ENCODE measurements around the gene STOM.
"Not testable (repeated sequence)": the region's sequence is repeated elsewhere in the genome, so short reads cannot be mapped to it uniquely, and the experiment has no call there.

Gene STOM

GRCh38 chr9:121300283-121301119 lies 69.5 kb downstream of the STOM start:
- no peak for DNase-seq (ENCODE audit: low spot score)

- DNase-seq (ENCODE audit: low spot score), result no peak
These were observed 70.4 kb downstream of the STOM start for GRCh38 chr9:121299467-121300282.

DNA sequence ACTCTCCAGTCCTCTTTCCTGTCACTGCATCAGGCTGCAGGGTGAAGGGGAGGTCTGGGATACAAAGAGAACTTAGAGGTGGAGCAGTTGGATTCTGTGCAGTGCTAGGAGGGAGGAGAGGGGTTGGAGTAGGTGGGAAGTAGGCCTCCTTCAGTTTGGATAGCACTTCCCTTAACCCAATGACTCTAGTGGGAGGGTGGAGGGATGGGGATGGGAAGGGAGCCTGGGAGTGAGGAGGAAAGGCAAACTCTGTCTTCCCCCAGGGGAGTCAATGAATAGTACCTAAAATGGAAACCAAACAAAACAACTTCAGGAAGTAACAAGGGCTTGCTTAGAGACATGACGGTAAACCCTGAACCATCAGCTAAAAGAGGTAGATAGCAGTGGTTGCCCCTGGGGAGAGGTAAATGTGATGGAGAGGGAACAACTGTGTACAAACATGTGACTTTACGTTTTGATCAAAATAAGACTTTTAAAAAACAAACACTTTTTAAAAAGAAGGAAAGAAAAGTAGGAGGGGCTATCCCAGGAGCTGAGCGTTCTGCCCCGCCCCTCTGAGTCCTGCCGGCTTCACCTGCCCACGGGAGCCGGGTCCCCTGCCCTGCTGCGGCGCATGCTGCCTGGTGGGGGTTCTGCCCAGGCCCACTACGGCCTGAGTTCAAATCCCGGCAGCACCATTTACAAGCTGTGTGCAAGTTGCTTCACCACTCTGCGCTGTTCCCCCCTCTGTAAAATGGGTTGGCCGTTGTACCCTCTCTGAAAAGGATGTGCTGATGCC lies 71.2 kb downstream of the STOM start:
- DNase-seq (ENCODE audit: low spot score), result no peak

DNA sequence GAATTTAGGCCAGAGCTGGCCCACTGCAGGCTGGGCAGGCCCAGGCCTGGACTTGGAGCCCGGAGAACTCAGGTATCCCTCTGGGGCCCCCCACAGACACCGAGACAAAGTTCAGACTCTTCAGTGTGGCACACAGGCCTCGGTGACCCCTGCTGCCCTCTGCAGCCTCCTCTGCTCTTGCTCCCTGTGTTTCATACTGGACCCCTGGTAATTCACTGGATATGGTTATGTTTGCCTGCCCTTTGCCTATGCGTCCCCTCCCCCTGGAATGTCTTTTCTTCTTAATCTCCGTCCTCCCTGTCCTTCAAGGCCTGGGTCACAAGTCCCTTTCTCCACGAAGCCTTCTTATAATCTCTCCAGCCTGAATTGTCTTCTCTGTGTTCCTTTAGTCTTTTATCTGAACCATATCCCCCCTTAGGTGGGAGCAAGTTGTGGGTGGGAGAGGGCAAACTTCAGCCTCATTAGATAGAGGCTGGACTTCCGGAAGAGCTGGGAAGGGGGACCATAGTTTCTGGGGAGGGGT lies 72.0 kb downstream of the STOM start:
- DNase-seq (ENCODE audit: low spot score), result no peak

DNA sequence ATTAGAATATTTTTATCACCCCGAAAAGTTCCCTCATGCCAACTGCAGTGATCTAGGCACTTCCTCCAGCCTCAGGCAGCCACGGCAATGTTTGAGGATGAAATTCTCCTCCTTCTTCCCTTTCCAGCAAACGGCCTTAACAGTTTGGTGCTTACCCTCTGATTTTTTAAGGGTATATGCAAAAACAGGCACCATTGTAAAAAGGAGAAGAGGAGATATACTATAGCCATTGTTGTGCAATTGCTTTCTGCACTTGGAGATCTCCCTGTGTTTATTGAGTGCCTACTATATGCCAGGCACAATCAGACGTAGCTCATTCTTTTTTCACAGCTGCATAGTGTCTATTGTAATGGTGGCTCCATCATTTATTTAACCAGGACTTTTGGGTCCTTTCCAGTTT lies 72.7 kb downstream of the STOM start:
- DNase-seq (ENCODE audit: low spot score), result no peak

DNA sequence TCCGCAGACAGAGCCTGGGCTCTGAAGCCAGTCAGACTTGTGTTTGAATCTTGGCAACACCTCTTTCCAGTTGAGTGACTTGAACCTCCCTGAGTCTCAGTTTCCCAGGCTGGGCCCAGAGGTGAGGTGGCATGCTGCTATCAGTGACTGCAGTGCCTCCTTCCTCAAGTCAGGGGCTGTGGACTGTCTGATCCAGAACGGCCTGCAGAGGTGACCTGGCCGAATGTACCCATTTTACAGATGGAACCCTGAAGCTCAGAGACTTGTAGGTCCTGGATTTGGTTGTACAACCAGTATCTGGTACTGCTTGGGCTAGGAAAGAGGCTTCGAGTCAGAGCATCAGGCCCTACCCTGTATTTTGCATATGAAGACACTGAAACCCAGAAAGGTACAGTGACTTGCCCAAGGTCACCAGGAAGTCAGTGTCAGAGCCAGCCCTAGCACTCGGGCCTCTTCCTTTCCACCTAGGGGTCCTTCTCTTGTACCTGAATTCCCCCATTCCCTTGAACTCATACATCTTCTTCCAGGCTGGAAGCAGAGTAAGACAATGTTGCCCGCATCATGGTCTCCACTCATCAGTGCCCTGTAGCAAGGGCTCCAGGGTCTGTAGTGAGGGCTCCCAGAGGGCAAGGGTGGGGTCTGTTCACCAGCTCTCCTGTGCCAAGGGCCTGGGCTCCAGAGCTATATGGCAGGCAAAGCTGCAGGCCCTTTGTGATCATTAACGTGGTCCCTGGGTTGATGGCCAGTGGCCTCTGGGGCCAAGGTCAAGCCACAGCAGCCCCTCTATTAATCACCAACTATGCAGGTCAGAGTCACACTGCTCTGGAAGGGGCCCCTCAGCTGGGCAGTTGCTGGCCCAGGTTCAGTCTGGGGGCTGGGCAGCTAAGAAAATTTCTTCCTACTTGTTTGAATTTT lies 73.6 kb downstream of the STOM start:
- no peak for DNase-seq (ENCODE audit: low spot score)

- DNase-seq (ENCODE audit: low spot score), result no peak
These were observed 74.3 kb downstream of the STOM start for GRCh38 chr9:121295662-121296191.

DNA sequence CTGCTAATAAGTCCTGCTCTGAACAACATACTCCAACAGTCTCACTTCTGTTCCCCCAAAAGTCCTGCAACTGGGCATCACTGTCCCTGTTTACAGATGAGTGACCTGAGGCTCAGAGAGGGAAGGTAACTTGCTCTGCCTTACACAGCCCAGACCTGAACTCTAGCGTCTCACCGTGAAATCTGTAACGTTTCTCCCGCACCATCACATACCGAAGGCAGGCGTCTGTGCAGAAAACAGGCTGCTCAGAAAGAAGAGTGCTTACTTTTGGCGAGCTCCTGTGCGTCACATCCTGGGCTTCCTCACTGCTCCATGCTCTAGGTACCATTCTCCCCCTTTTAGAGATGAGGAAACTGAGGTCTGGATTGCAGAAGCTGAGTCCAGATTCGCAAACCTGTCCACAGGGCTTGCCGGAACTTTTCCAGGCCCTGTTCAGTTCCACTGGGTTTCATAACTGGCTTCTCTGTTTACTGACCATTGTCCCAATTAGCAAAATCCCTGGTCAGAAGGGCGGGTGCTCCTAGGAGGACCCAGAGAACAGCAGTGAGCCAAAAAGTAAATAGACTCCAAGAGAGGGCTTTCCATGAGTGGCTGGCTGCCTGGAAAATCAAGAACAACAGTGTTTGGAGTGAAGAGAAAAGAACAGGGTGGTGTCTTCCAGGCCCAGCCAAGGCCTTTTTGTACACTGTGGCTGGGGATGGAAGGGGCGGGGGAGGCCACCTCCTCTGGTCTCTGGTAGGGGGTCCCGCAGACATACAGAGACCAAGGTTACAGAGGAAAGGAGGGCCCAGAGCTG lies 75.0 kb downstream of the STOM start:
- DNase-seq (ENCODE audit: low spot score), result no peak

- DNase-seq (ENCODE audit: low spot score), result no peak
These were observed 75.8 kb downstream of the STOM start for GRCh38 chr9:121294151-121294743.

- DNase-seq (ENCODE audit: low spot score), result no peak
These were observed 77.2 kb downstream of the STOM start for GRCh38 chr9:121292801-121293241.

- no peak for DNase-seq (ENCODE audit: low spot score)
These were observed 78.0 kb downstream of the STOM start for GRCh38 chr9:121292051-121292450.

- DNase-seq (ENCODE audit: low spot score), result not testable (repeated sequence)
These were observed 78.5 kb downstream of the STOM start for GRCh38 chr9:121291536-121291935.

- no peak for DNase-seq (ENCODE audit: low spot score)
These were observed 80.2 kb downstream of the STOM start for GRCh38 chr9:121289772-121290370.

GRCh38 chr9:121289026-121289771 lies 80.9 kb downstream of the STOM start:
- no peak for DNase-seq (ENCODE audit: low spot score)
